GM12878 (cell line): ENCODE data around the gene YBX2. TPM values are rescaled to one million over a fixed set of nuclear protein-coding genes. Genes with fewer than 3 reads are reported as not detected.

Source experiments
- ATAC-seq: fragments of 200-7000 bp; cut with Tn5 transposase; 3 replicates; pipeline ENCODE4 v1.9.1; 2020; ENCODE audit warnings: mild to moderate bottlenecking, moderate library complexity
- BruUV-seq: library from RNA; stranded (reverse); fragments of 400-500 nt; replicated peaks from 2 replicates; lab custom pipeline; 2021; lab: Mats Ljungman, UMichigan
- CTCF ChIA-PET: fragments of 300-600 bp; sonication (Branson Sonifier 250); formaldehyde crosslinking; extraction: SDS; loops from one replicate; lab custom pipeline; 2021; ENCODE audit warnings: inconsistent platforms; lab: Yijun Ruan, JAX
- POLR2A ChIA-PET: fragments of 350-600 bp; formaldehyde crosslinking; extraction: SDS; loops from one replicate; lab custom pipeline; 2021; ENCODE audit warnings: inconsistent platforms; lab: Charles Lee
- RAD21 ChIA-PET: fragments of 300-600 bp; sonication (Branson Sonifier 250); formaldehyde crosslinking; loops from one replicate; lab custom pipeline; 2023; ENCODE audit warnings: antibody characterized with exemption; ENCODE audit not compliant: unreplicated experiment; lab: Charles Lee
- SMC1A ChIA-PET: fragments of 300-600 bp; sonication (Branson Sonifier 250); formaldehyde crosslinking; loops from one replicate; lab custom pipeline; 2023; ENCODE audit not compliant: unreplicated experiment, uncharacterized antibody; lab: Charles Lee
- DNase-seq: peaks from one replicate; pipeline ENCODE4 v3.0.0-alpha.2; 2011; ENCODE audit warnings: low read depth, low spot score
- FAIRE-seq: peaks from 3 replicates; lab custom pipeline; 2011; peaks lifted over from hg19 to GRCh38; lab: Jason Lieb, UNC
- H2AFZ ChIP-seq: 2 replicates; pipeline ENCODE4 v1.6.0; 2011; ENCODE audit warnings: low read depth, low read length, control low read depth; ENCODE audit not compliant: control insufficient read depth
- H3K27ac ChIP-seq: 2 replicates; pipeline ENCODE4 v1.5.1; 2011; ENCODE audit warnings: control low read depth; ENCODE audit not compliant: control insufficient read depth, insufficient read depth
- H3K27me3 ChIP-seq, 2 experiments: replicated peaks in 1 of 2; 2 replicates each; pipeline versions ENCODE4 v1.6.0 to v1.6.1; 2011; ENCODE audit warnings: low read length in 1 of 2; ENCODE audit not compliant: control insufficient read depth in 2 of 2, insufficient read depth in 2 of 2
- H3K36me3 ChIP-seq, 2 experiments: 2 replicates each; pipeline ENCODE4 v1.5.1; 2011; ENCODE audit warnings: low read length in 1 of 2; ENCODE audit not compliant: control insufficient read depth in 2 of 2, insufficient read depth in 2 of 2
- H3K4me1 ChIP-seq: 2 replicates; pipeline ENCODE4 v1.6.1; 2011; ENCODE audit warnings: mild to moderate bottlenecking, low read length, moderate library complexity, mixed read lengths; ENCODE audit not compliant: control insufficient read depth, insufficient read depth
- H3K4me2 ChIP-seq: 2 replicates; pipeline ENCODE4 v1.6.0; 2011; ENCODE audit warnings: control low read depth; ENCODE audit not compliant: control insufficient read depth, insufficient read depth
- H3K4me3 ChIP-seq: fragments of 200-600 bp; sonication (generic); 2 replicates; pipeline ENCODE4 v1.5.1; 2016
- H3K79me2 ChIP-seq: 2 replicates; pipeline ENCODE4 v1.6.0; 2011; ENCODE audit warnings: low read length; ENCODE audit not compliant: control insufficient read depth, insufficient read depth
- H3K9ac ChIP-seq: 2 replicates; pipeline ENCODE4 v1.8.0; 2011; ENCODE audit warnings: low read length, control low read depth, mixed read lengths; ENCODE audit not compliant: control insufficient read depth, insufficient read depth
- H3K9me3 ChIP-seq: replicated peaks from 3 replicates; pipeline ENCODE4 v1.5.1; 2011; ENCODE audit warnings: mild to moderate bottlenecking, low read length; ENCODE audit not compliant: control insufficient read depth, insufficient read depth
- H4K20me1 ChIP-seq: 2 replicates; pipeline ENCODE4 v1.6.0; 2011; ENCODE audit not compliant: control insufficient read depth, insufficient read depth
- CBX3 ChIP-seq: fragments of 200-600 bp; sonication (generic); IDR thresholded peaks from 2 replicates; pipeline ENCODE4 v1.6.1; 2016; ENCODE audit warnings: low read depth, borderline replicate concordance
- CEBPB ChIP-seq, 2 experiments: fragments of 150-350 bp in 1 of 2; IDR thresholded peaks; 2 replicates each; pipeline ENCODE4 v1.6.1; 2012 to 2014; ENCODE audit warnings: low read depth in 2 of 2, low read length in 2 of 2, borderline replicate concordance in 1 of 2, inconsistent platforms in 1 of 2
- ETV6 ChIP-seq, 2 experiments: fragments of 450-650 bp in 1 of 2; IDR thresholded peaks in 1 of 2; conservative IDR thresholded peaks in 1 of 2; 2 replicates each; pipeline ENCODE4 v1.6.1; 2014; ENCODE audit warnings: antibody characterized with exemption in 1 of 2, borderline replicate concordance in 1 of 2, low read depth in 1 of 2, mild to moderate bottlenecking in 1 of 2, moderate library complexity in 1 of 2
- FOXK2 ChIP-seq: fragments of 450-650 bp; IDR thresholded peaks from 2 replicates; pipeline ENCODE4 v1.6.1; 2017; ENCODE audit warnings: mild to moderate bottlenecking, moderate library complexity
- HCFC1 ChIP-seq: fragments of 150-350 bp; IDR thresholded peaks from 2 replicates; pipeline ENCODE4 v1.6.1; 2014; ENCODE audit warnings: low read length
- KLF5 ChIP-seq: fragments of 450-650 bp; IDR thresholded peaks from 2 replicates; pipeline ENCODE4 v1.6.1; 2014; ENCODE audit warnings: mild to moderate bottlenecking; ENCODE audit not compliant: partially characterized antibody
- MLLT1 ChIP-seq: fragments of 450-650 bp; IDR thresholded peaks from 2 replicates; pipeline ENCODE4 v1.6.1; 2016; ENCODE audit warnings: mild to moderate bottlenecking
- NFIC ChIP-seq: IDR thresholded peaks from 2 replicates; pipeline ENCODE4 v1.6.1; 2012; ENCODE audit warnings: low read depth, mild to moderate bottlenecking, inconsistent platforms, low read length, moderate library complexity
- NFXL1 ChIP-seq: fragments of 450-650 bp; IDR thresholded peaks from 2 replicates; pipeline ENCODE4 v1.6.1; 2017; ENCODE audit warnings: antibody characterized with exemption, mild to moderate bottlenecking, borderline replicate concordance
- NFYB ChIP-seq: IDR thresholded peaks from 2 replicates; pipeline ENCODE4 v1.6.1; 2011; ENCODE audit warnings: low read depth, mild to moderate bottlenecking, low read length, improper control_type of control experiment, moderate library complexity; ENCODE audit not compliant: insufficient read depth
- RAD51 ChIP-seq: fragments of 450-650 bp; IDR thresholded peaks from 2 replicates; pipeline ENCODE4 v1.6.1; 2016; ENCODE audit warnings: moderate library complexity, mild to moderate bottlenecking, inconsistent platforms
- RFX5 ChIP-seq: IDR thresholded peaks from 2 replicates; pipeline ENCODE4 v1.6.1; 2011; ENCODE audit warnings: low read depth, low read length, improper control_type of control experiment
- TARDBP ChIP-seq: IDR thresholded peaks from 2 replicates; pipeline ENCODE4 v1.6.1; 2016; ENCODE audit warnings: borderline replicate concordance
- ZNF24 ChIP-seq: fragments of 450-650 bp; IDR thresholded peaks from 2 replicates; pipeline ENCODE4 v1.6.1; 2017; ENCODE audit warnings: antibody characterized with exemption, mild to moderate bottlenecking
- WGBS: methylation state at CpG from one replicate; pipeline ENCODE4 v1.1.6; 2016; ENCODE audit warnings: low lambda C conversion rate; ENCODE audit not compliant: insufficient replicate concordance, insufficient coverage; ENCODE audit errors: missing lambda C conversion rate; 5-methylcytosine and 5-hydroxymethylcytosine counted together
- in situ Hi-C: fragments of 300-500 bp; cut with MboI; formaldehyde crosslinking; loops from 9 replicates; pipeline ENCODE4 v1.14.3; 2018; ENCODE audit warnings: mixed read lengths
- intact Hi-C: fragments of 100-400 bp; cut with micrococcal nuclease; formaldehyde crosslinking; loops from one replicate; pipeline ENCODE4 v1.14.2; 2022; ENCODE audit not compliant: unreplicated experiment
- polyA plus RNA-seq, 11 experiments: library from polyadenylated mRNA; depleted of rRNA in 4 of 11; unstranded in 6 of 11; stranded (reverse) in 5 of 11; fragments of >200 nt; fragmentation: Nextera tagmentation in 4 of 11; fragmentation: Illumina TruSeq in 1 of 11; extraction: Ambion mirVana in 4 of 11; extraction: Trizol in 1 of 11; gene quantifications; 1 replicate in 1 of 11; 2 replicates in 10 of 11; pipeline versions ENCODE4 v1.2.1 to v1.2.3, GENCODE V29; 2011 to 2016; ENCODE audit warnings: inconsistent platforms in 2 of 11, missing spikeins in 2 of 11, low read depth in 1 of 11
- total RNA-seq, 4 experiments: library from RNA; depleted of rRNA in 3 of 4; stranded (reverse); fragments of >200 nt in 3 of 4; fragmentation: Illumina TruSeq in 1 of 4; extraction: Trizol in 1 of 4; gene quantifications; 2 replicates each; pipeline versions ENCODE4 v1.2.1 to v1.2.3, GENCODE V29; 2013 to 2021
- TF ChIP-seq, protein P1 (sequence below): IDR thresholded peaks from 2 replicates; pipeline ENCODE4 v1.6.1; 2011; ENCODE audit warnings: low read depth, mild to moderate bottlenecking, low read length, moderate library complexity, borderline replicate concordance; ENCODE audit errors: extremely low read depth
- TF ChIP-seq, protein P2 (sequence below): fragments of 450-650 bp; IDR thresholded peaks from 2 replicates; pipeline ENCODE4 v1.6.1; 2016; ENCODE audit warnings: mild to moderate bottlenecking, moderate library complexity, borderline replicate concordance
- TF ChIP-seq, protein P3 (sequence below): IDR thresholded peaks from 2 replicates; pipeline ENCODE4 v1.6.1; 2012; ENCODE audit warnings: low read depth, low read length, improper control_type of control experiment

YBX2 gene
- total and polyA plus RNA-seq, 10 of the 15 experiments (the other 5 are each of a cell fraction or from before 2014, with no cell fraction given), result not detected

DNA sequence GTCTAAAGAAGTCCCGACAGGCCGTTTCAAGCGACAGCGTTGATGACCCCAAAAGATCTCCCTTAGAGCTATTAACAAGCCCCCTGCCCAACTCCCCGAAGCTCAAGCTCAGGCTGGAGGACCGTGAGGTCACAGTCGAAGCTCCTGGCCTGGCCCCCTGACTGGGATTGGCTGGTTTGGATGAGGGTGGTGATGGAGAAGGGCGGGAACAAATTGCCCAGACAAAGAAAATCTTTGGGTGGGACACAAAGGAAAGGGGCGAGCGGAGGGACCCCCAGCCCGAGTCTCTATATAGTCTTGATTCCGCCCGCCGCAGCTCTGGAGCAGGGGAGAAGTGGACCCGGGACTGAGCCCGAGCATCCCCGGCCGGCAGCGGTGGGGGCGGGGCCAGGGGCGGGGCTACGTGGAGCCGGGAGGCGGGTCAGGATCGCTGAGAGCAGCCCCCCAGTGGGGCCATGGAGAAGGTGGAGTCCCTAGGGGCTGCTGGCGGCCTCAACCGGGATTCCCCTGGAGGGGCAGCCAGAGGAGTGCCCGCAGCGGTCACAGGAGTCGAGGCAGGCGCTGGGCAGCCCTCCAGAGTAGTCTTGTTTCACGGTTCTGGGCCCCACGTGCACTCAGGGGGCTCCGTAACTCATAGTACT is 35.7 kb upstream of the YBX2 start:
- Histone ChIP-seq H3K79me2 (peaks cover 17% of the 10 kb centered on the region), H3K4me1 (peaks cover 31% of the 10 kb centered on the region), H3K27me3 (no peaks in the 10 kb centered on the region), H3K4me2 (peak overlapping the region; percentile 97), H3K27ac (peak overlapping the region; percentile 94), H2AFZ (peak overlapping the region; percentile 99), H3K9ac (peak overlapping the region; percentile 82), H4K20me1 (no peaks in the 10 kb centered on the region), H3K4me3 (peak overlapping the region; percentile 99), H3K9me3 (no peaks in the 10 kb centered on the region), H3K36me3 (no peaks in the 10 kb centered on the region)
- DNase-seq (no peak), FAIRE-seq (no peak), ATAC-seq (peak; percentile 76)
- ChIA-PET POLR2A (interaction anchor here (0.6 to 2.3 kb wide), 19 partner anchors 10 to 357 kb away, joined by 3 to 31 read pairs (median 6); partner anchors contain the start of genes GABARAP, TMEM256 and TP53), CTCF (interaction anchor here (0.7 to 7.9 kb wide), 11 partner anchors 8 to 231 kb away, joined by 3 to 49 read pairs (median 3); partner anchors contain the start of genes GPS2, KCTD11 and SLC2A4), RAD21 (interaction anchor here (0.8 to 2.4 kb wide), 13 partner anchors 15 to 357 kb away, joined by 3 to 11 read pairs (median 5); partner anchors contain the start of genes ACADVL, DLG4, GPS2 and SENP3), SMC1A (interaction anchor here (0.6 to 2.3 kb wide), 12 partner anchors 8 to 357 kb away, joined by 3 to 18 read pairs (median 4); partner anchors contain the start of genes ACADVL, ACAP1, DLG4 and GPS2)
- BruUV-seq, result no TSS peak
- WGBS, result 1% methylated on average over 23 of the region's 34 CpGs
- intact Hi-C loops (loop anchor here (2.0 kb wide), 1 partner anchor 23 kb away; the partner anchor contains the start of gene EIF5A), in situ Hi-C loops (no loop called here)
- TF ChIP-seq RAD51 (no peak), CBX3 (no peak), ZNF24 (no peak), MLLT1 (no peak), NFXL1 (no peak), NFYB (peak; percentile 85), RFX5 (0 out of 2 replicates have a peak, but pooled peaks have one; percentile 2), FOXK2 (no peak), ETV6 (conservative IDR thresholded peaks at IDR 0.05 in 1 of 2, IDR thresholded peaks at IDR 0.05 in 1 of 2; ENCODE audit: borderline replicate concordance in 1 of 2, low read depth in 1 of 2) (no peak), NFIC (no peak), TARDBP (no peak), KLF5 (no peak), HCFC1 (no peak), CEBPB (IDR thresholded peaks at IDR 0.05; ENCODE audit: borderline replicate concordance in 1 of 2, low read depth in 2 of 2, low read length in 2 of 2) (no peak)
- TF ChIP-seq, protein P1, sequence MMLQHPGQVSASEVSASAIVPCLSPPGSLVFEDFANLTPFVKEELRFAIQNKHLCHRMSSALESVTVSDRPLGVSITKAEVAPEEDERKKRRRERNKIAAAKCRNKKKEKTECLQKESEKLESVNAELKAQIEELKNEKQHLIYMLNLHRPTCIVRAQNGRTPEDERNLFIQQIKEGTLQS, result no peak
- TF ChIP-seq, protein P2, sequence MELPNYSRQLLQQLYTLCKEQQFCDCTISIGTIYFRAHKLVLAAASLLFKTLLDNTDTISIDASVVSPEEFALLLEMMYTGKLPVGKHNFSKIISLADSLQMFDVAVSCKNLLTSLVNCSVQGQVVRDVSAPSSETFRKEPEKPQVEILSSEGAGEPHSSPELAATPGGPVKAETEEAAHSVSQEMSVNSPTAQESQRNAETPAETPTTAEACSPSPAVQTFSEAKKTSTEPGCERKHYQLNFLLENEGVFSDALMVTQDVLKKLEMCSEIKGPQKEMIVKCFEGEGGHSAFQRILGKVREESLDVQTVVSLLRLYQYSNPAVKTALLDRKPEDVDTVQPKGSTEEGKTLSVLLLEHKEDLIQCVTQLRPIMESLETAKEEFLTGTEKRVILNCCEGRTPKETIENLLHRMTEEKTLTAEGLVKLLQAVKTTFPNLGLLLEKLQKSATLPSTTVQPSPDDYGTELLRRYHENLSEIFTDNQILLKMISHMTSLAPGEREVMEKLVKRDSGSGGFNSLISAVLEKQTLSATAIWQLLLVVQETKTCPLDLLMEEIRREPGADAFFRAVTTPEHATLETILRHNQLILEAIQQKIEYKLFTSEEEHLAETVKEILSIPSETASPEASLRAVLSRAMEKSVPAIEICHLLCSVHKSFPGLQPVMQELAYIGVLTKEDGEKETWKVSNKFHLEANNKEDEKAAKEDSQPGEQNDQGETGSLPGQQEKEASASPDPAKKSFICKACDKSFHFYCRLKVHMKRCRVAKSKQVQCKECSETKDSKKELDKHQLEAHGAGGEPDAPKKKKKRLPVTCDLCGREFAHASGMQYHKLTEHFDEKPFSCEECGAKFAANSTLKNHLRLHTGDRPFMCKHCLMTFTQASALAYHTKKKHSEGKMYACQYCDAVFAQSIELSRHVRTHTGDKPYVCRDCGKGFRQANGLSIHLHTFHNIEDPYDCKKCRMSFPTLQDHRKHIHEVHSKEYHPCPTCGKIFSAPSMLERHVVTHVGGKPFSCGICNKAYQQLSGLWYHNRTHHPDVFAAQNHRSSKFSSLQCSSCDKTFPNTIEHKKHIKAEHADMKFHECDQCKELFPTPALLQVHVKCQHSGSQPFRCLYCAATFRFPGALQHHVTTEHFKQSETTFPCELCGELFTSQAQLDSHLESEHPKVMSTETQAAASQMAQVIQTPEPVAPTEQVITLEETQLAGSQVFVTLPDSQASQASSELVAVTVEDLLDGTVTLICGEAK, result no peak
- TF ChIP-seq, protein P3, sequence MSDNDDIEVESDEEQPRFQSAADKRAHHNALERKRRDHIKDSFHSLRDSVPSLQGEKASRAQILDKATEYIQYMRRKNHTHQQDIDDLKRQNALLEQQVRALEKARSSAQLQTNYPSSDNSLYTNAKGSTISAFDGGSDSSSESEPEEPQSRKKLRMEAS, result no peak
